ENCODE results near the gene POU2F3. TPM values are rescaled to one million over a fixed set of nuclear protein-coding genes. Genes with fewer than 3 reads are reported as not detected.

Gene POU2F3
- total and polyA plus RNA-seq, 2 of the 4 experiments (the other 2 are of a cell fraction) = under 0.01 to 0.09 TPM

GRCh38 chr11:120310870-120311269 lies 70.9 kb downstream of the POU2F3 start:
- no peak overlapping the region for H4K91ac ChIP-seq (ENCODE audit: insufficient read depth, low read depth, low read length)
- H3K18ac ChIP-seq (ENCODE audit: low read depth, low read length) = no peak overlapping the region
- H3K36me3 ChIP-seq (ENCODE audit: control insufficient read depth, insufficient read depth, low read length) = no peaks in the 10 kb centered on the region
- BruUV-seq (replicated peaks) = no TSS peak
- no peak overlapping the region for H2BK5ac ChIP-seq (ENCODE audit: low read depth, low read length, poor library complexity, severe bottlenecking)
- TF ChIP-seq MXI1 (IDR thresholded peaks at IDR 0.05; ENCODE audit: borderline replicate concordance, low read depth, low read length) (no peak), RCOR1 (IDR thresholded peaks at IDR 0.05; ENCODE audit: insufficient replicate concordance, low read length) (no peak), RAD21 (IDR thresholded peaks at IDR 0.05; ENCODE audit: low read length) (no peak), SMC3 (IDR thresholded peaks at IDR 0.05; ENCODE audit: low read depth, low read length) (no peak), POLR2A (IDR thresholded peaks at IDR 0.05; ENCODE audit: low read depth, low read length) (no peak), NFE2L2 (IDR thresholded peaks at IDR 0.05; ENCODE audit: low read depth, low read length) (no peak), ELK1 (IDR thresholded peaks at IDR 0.05; ENCODE audit: borderline replicate concordance, low read depth, low read length) (no peak), RFX5 (IDR thresholded peaks at IDR 0.05; ENCODE audit: low read depth, low read length) (no peak), MAFK (IDR thresholded peaks at IDR 0.05; ENCODE audit: low read depth, low read length) (no peak), BHLHE40 (IDR thresholded peaks at IDR 0.05; ENCODE audit: low read depth, low read length) (no peak), CTCF (conservative IDR thresholded peaks at IDR 0.05; ENCODE audit: low read depth, low read length) (no peak), CEBPB (IDR thresholded peaks at IDR 0.05; ENCODE audit: low read depth, low read length) (no peak), CHD1 (IDR thresholded peaks at IDR 0.05; ENCODE audit: low read depth, low read length) (no peak)
- TF ChIP-seq, protein P1, sequence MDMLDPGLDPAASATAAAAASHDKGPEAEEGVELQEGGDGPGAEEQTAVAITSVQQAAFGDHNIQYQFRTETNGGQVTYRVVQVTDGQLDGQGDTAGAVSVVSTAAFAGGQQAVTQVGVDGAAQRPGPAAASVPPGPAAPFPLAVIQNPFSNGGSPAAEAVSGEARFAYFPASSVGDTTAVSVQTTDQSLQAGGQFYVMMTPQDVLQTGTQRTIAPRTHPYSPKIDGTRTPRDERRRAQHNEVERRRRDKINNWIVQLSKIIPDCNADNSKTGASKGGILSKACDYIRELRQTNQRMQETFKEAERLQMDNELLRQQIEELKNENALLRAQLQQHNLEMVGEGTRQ (IDR thresholded peaks at IDR 0.05; ENCODE audit: low read depth, low read length) = no peak
- no peaks in the 10 kb centered on the region for H4K20me1 ChIP-seq (ENCODE audit: insufficient read depth, low read length)
- ChIA-PET CTCF (no interaction called here), POLR2A (ENCODE audit: unreplicated experiment) (no interaction called here)
- no peak overlapping the region for H4K8ac ChIP-seq (ENCODE audit: low read depth in 2 of 2, low read length in 2 of 2)
- no peak overlapping the region for H3K4me2 ChIP-seq (ENCODE audit: low read depth, low read length)
- no peak overlapping the region for H3K27ac ChIP-seq (ENCODE audit: insufficient read depth, low read length)
- dilution Hi-C loops (cut with HindIII; ENCODE audit: low sequenced_read_pairs, unreplicated experiment) (no loop called here), intact Hi-C loops (cut with micrococcal nuclease) (no loop called here), in situ Hi-C loops (cut with MboI; ENCODE audit: low sequenced_read_pairs) (loop anchor here (25.0 kb wide), 1 partner anchor 376 kb away; no protein-coding TSS in a partner anchor)
- no peak overlapping the region for H2AFZ ChIP-seq (replicated peaks; ENCODE audit: low read length, poor library complexity)
- H3K4me1 ChIP-seq (ENCODE audit: control insufficient read depth, insufficient read depth, low read length) = peaks cover 6% of the 10 kb centered on the region; the same call in 1 of the 2 replicates
- H2BK15ac ChIP-seq (ENCODE audit: low read depth, low read length) = no peak overlapping the region
- H3K9me3 ChIP-seq (ENCODE audit: control insufficient read depth, insufficient read depth, low read length) = no peaks in the 10 kb centered on the region
- no peak overlapping the region for H3K56ac ChIP-seq (ENCODE audit: extremely low read depth, insufficient read depth, low read length)
- no peak overlapping the region for H2BK120ac ChIP-seq (ENCODE audit: low read depth, low read length)
- 71% methylated on average over 3 of the region's 3 CpGs; no CpG with 5 or more reads in 1 of the 2 experiments for WGBS, 2 experiments (ENCODE audit: extremely low coverage in 2 of 2, insufficient read length in 1 of 2)
- DNase-seq (no peak), ATAC-seq (ENCODE audit: low read depth) (no peak)
- H3K14ac ChIP-seq (replicated peaks; ENCODE audit: low read depth, low read length) = no peak overlapping the region
- no peaks in the 10 kb centered on the region for H3K79me1 ChIP-seq (ENCODE audit: low read depth in 1 of 2, low read length in 2 of 2)
- H3K4ac ChIP-seq (ENCODE audit: low read depth, low read length) = no peak overlapping the region
- H2BK20ac ChIP-seq (ENCODE audit: low read depth, low read length) = no peak overlapping the region
- peaks cover 13% of the 10 kb centered on the region; the same call in 1 of the 2 replicates for H3K9me1 ChIP-seq (ENCODE audit: insufficient read depth, low read length)
- H2AK5ac ChIP-seq (ENCODE audit: low read depth, low read length) = no peak overlapping the region
- no peak overlapping the region for H3K4me3 ChIP-seq (ENCODE audit: insufficient read depth, low read depth, low read length)
- H2AK9ac ChIP-seq (replicated peaks; ENCODE audit: low read depth, low read length, poor library complexity) = no peak overlapping the region
- no peak overlapping the region for H4K5ac ChIP-seq (ENCODE audit: low read depth, low read length)
- peaks cover 17% of the 10 kb centered on the region for H3K27me3 ChIP-seq (ENCODE audit: control insufficient read depth, insufficient read depth, low read length)
- no peak overlapping the region for H3K9ac ChIP-seq (ENCODE audit: low read depth, low read length)
- H3K23ac ChIP-seq (ENCODE audit: low read depth, low read length) = no peak overlapping the region
